ENCODE results near the gene AOC1. TPM values are rescaled to one million over a fixed set of nuclear protein-coding genes. Genes with fewer than 3 reads are reported as not detected.

AOC1 gene
- total RNA-seq, 1 donor from 2014 or later, result not detected

- Mint-ChIP-seq H3K4me3 (ENCODE audit: unreplicated experiment) (no peak overlapping the region), H3K36me3 (ENCODE audit: low read depth) (no peaks in the 10 kb centered on the region), H3K4me1 (ENCODE audit: low read depth) (no peaks in the 10 kb centered on the region), H3K9me3 (ENCODE audit: low read depth) (no peaks in the 10 kb centered on the region), H3K27ac (ENCODE audit: unreplicated experiment) (no peak overlapping the region), H3K27me3 (ENCODE audit: low read depth) (peaks cover 20% of the 10 kb centered on the region)
- no peak for DNase-seq (ENCODE audit: low spot score)
- no peak for TF ChIP-seq CTCF (IDR thresholded peaks at IDR 0.05)
Measured at GRCh38 chr7:150855476-150856302, 3.4 kb downstream of the AOC1 start.

- Mint-ChIP-seq H3K9me3 (ENCODE audit: low read depth) (no peaks in the 10 kb centered on the region), H3K27ac (ENCODE audit: unreplicated experiment) (no peak overlapping the region), H3K4me1 (ENCODE audit: low read depth) (no peaks in the 10 kb centered on the region), H3K27me3 (ENCODE audit: low read depth) (peaks cover 15% of the 10 kb centered on the region), H3K36me3 (ENCODE audit: low read depth) (no peaks in the 10 kb centered on the region), H3K4me3 (ENCODE audit: unreplicated experiment) (no peak overlapping the region)
- no peak for TF ChIP-seq CTCF (IDR thresholded peaks at IDR 0.05)
- DNase-seq (ENCODE audit: low spot score), result no peak
Measured at GRCh38 chr7:150856303-150857275, 4.3 kb downstream of the AOC1 start.

GRCh38 chr7:150857276-150858055, 5.1 kb downstream of the AOC1 start:
- no peak for DNase-seq (ENCODE audit: low spot score)
- Mint-ChIP-seq H3K4me1 (ENCODE audit: low read depth) (no peaks in the 10 kb centered on the region), H3K36me3 (ENCODE audit: low read depth) (no peaks in the 10 kb centered on the region), H3K27me3 (ENCODE audit: low read depth) (peaks cover 13% of the 10 kb centered on the region), H3K9me3 (ENCODE audit: low read depth) (no peaks in the 10 kb centered on the region), H3K27ac (ENCODE audit: unreplicated experiment) (no peak overlapping the region), H3K4me3 (ENCODE audit: unreplicated experiment) (no peak overlapping the region)
- no peak for TF ChIP-seq CTCF (IDR thresholded peaks at IDR 0.05)

GRCh38 chr7:150858236-150859197, 6.2 kb downstream of the AOC1 start:
- Mint-ChIP-seq H3K27me3 (ENCODE audit: low read depth) (peaks cover 10% of the 10 kb centered on the region), H3K4me1 (ENCODE audit: low read depth) (no peaks in the 10 kb centered on the region), H3K27ac (ENCODE audit: unreplicated experiment) (no peak overlapping the region), H3K9me3 (ENCODE audit: low read depth) (peaks cover 7% of the 10 kb centered on the region), H3K36me3 (ENCODE audit: low read depth) (no peaks in the 10 kb centered on the region), H3K4me3 (ENCODE audit: unreplicated experiment) (no peak overlapping the region)
- DNase-seq (ENCODE audit: low spot score), result no peak
- no peak for TF ChIP-seq CTCF (IDR thresholded peaks at IDR 0.05)
